ENCODE data around the gene UNKL.

UNKL gene

GRCh38 chr16:1351215-1351581 is 63.3 kb downstream of the UNKL start:
- Histone ChIP-seq H3K27ac (ENCODE audit: low read depth, low read length) (peak overlapping the region; percentile 78), H3K9ac (ENCODE audit: low read length) (peak overlapping the region; percentile 41), H3K4me1 (ENCODE audit: insufficient read depth, low read length) (peaks cover 27% of the 10 kb centered on the region), H3K9me3 (ENCODE audit: low read length) (no peaks in the 10 kb centered on the region), H3K4me3 (ENCODE audit: low read depth in 1 of 2, low read length in 2 of 2) (peak overlapping the region; percentile 92 to 97), H3K36me3 (ENCODE audit: insufficient read depth, low read length) (peaks cover 21% of the 10 kb centered on the region), H3K27me3 (ENCODE audit: control insufficient read depth in 1 of 2, insufficient read depth in 2 of 2, low read length in 2 of 2) (no peaks in the 10 kb centered on the region)

GRCh38 chr16:1350691-1351090 is 63.8 kb downstream of the UNKL start:
- Histone ChIP-seq H3K4me3 (ENCODE audit: low read depth in 1 of 2, low read length in 2 of 2) (peak overlapping the region; percentile 92 to 97), H3K27ac (ENCODE audit: low read depth, low read length) (peak overlapping the region; percentile 78), H3K9ac (ENCODE audit: low read length) (no peak overlapping the region), H3K27me3 (ENCODE audit: control insufficient read depth in 1 of 2, insufficient read depth in 2 of 2, low read length in 2 of 2) (no peaks in the 10 kb centered on the region), H3K9me3 (ENCODE audit: low read length) (no peaks in the 10 kb centered on the region), H3K36me3 (ENCODE audit: insufficient read depth, low read length) (peaks cover 21% of the 10 kb centered on the region), H3K4me1 (ENCODE audit: insufficient read depth, low read length) (peaks cover 27% of the 10 kb centered on the region)

GRCh38 chr16:1349951-1350350 is 64.6 kb downstream of the UNKL start:
- Histone ChIP-seq H3K36me3 (ENCODE audit: insufficient read depth, low read length) (peaks cover 21% of the 10 kb centered on the region), H3K4me3 (ENCODE audit: low read depth in 1 of 2, low read length in 2 of 2) (no peak overlapping the region), H3K9me3 (ENCODE audit: low read length) (no peaks in the 10 kb centered on the region), H3K27ac (ENCODE audit: low read depth, low read length) (no peak overlapping the region), H3K9ac (ENCODE audit: low read length) (no peak overlapping the region), H3K4me1 (ENCODE audit: insufficient read depth, low read length) (peaks cover 27% of the 10 kb centered on the region), H3K27me3 (ENCODE audit: control insufficient read depth in 1 of 2, insufficient read depth in 2 of 2, low read length in 2 of 2) (no peaks in the 10 kb centered on the region)

- Histone ChIP-seq H3K4me3 (ENCODE audit: low read depth in 1 of 2, low read length in 2 of 2) (no peak overlapping the region), H3K36me3 (ENCODE audit: insufficient read depth, low read length) (peaks cover 21% of the 10 kb centered on the region), H3K9me3 (ENCODE audit: low read length) (no peaks in the 10 kb centered on the region), H3K27ac (ENCODE audit: low read depth, low read length) (no peak overlapping the region), H3K9ac (ENCODE audit: low read length) (no peak overlapping the region), H3K27me3 (ENCODE audit: control insufficient read depth in 1 of 2, insufficient read depth in 2 of 2, low read length in 2 of 2) (no peaks in the 10 kb centered on the region), H3K4me1 (ENCODE audit: insufficient read depth, low read length) (peaks cover 27% of the 10 kb centered on the region)
Measured at GRCh38 chr16:1349351-1349750, 65.2 kb downstream of the UNKL start.

GRCh38 chr16:1348926-1349325 is 65.6 kb downstream of the UNKL start:
- Histone ChIP-seq H3K36me3 (ENCODE audit: insufficient read depth, low read length) (peaks cover 21% of the 10 kb centered on the region), H3K9me3 (ENCODE audit: low read length) (no peaks in the 10 kb centered on the region), H3K27me3 (ENCODE audit: control insufficient read depth in 1 of 2, insufficient read depth in 2 of 2, low read length in 2 of 2) (no peaks in the 10 kb centered on the region), H3K4me3 (ENCODE audit: low read depth in 1 of 2, low read length in 2 of 2) (no peak overlapping the region), H3K4me1 (ENCODE audit: insufficient read depth, low read length) (peaks cover 27% of the 10 kb centered on the region), H3K27ac (ENCODE audit: low read depth, low read length) (no peak overlapping the region), H3K9ac (ENCODE audit: low read length) (no peak overlapping the region)

GRCh38 chr16:1348441-1348840 is 66.1 kb downstream of the UNKL start:
- no peaks in the 10 kb centered on the region for H3K27me3 ChIP-seq (ENCODE audit: control insufficient read depth in 1 of 2, insufficient read depth in 2 of 2, low read length in 2 of 2)
- H3K9me3 ChIP-seq (ENCODE audit: low read length) = no peaks in the 10 kb centered on the region
- H3K9ac ChIP-seq (ENCODE audit: low read length) = no peak overlapping the region
- no peak overlapping the region for H3K27ac ChIP-seq (ENCODE audit: low read depth, low read length)
- peaks cover 22% of the 10 kb centered on the region for H3K4me1 ChIP-seq (ENCODE audit: insufficient read depth, low read length)
- peaks cover 21% of the 10 kb centered on the region for H3K36me3 ChIP-seq (ENCODE audit: insufficient read depth, low read length)
- no peak overlapping the region for H3K4me3 ChIP-seq (ENCODE audit: low read depth in 1 of 2, low read length in 2 of 2)

- H3K4me3 ChIP-seq (ENCODE audit: low read depth in 1 of 2, low read length in 2 of 2) = no peak overlapping the region
- H3K4me1 ChIP-seq (ENCODE audit: insufficient read depth, low read length) = peaks cover 17% of the 10 kb centered on the region
- H3K36me3 ChIP-seq (ENCODE audit: insufficient read depth, low read length) = peaks cover 21% of the 10 kb centered on the region
- H3K27ac ChIP-seq (ENCODE audit: low read depth, low read length) = no peak overlapping the region
- H3K9me3 ChIP-seq (ENCODE audit: low read length) = no peaks in the 10 kb centered on the region
- H3K9ac ChIP-seq (ENCODE audit: low read length) = no peak overlapping the region
- no peaks in the 10 kb centered on the region for H3K27me3 ChIP-seq (ENCODE audit: control insufficient read depth in 1 of 2, insufficient read depth in 2 of 2, low read length in 2 of 2)
Measured at GRCh38 chr16:1347962-1348361, 66.5 kb downstream of the UNKL start.

- Histone ChIP-seq H3K36me3 (ENCODE audit: insufficient read depth, low read length) (peaks cover 21% of the 10 kb centered on the region), H3K4me1 (ENCODE audit: insufficient read depth, low read length) (peaks cover 11% of the 10 kb centered on the region), H3K4me3 (ENCODE audit: low read depth in 1 of 2, low read length in 2 of 2) (no peak overlapping the region), H3K9me3 (ENCODE audit: low read length) (no peaks in the 10 kb centered on the region), H3K27me3 (ENCODE audit: control insufficient read depth in 1 of 2, insufficient read depth in 2 of 2, low read length in 2 of 2) (no peaks in the 10 kb centered on the region), H3K9ac (ENCODE audit: low read length) (no peak overlapping the region), H3K27ac (ENCODE audit: low read depth, low read length) (no peak overlapping the region)
Measured at GRCh38 chr16:1347286-1347855, 67.1 kb downstream of the UNKL start.

GRCh38 chr16:1346422-1347285 is 67.8 kb downstream of the UNKL start:
- peaks cover 21% of the 10 kb centered on the region for H3K36me3 ChIP-seq (ENCODE audit: insufficient read depth, low read length)
- no peak overlapping the region for H3K27ac ChIP-seq (ENCODE audit: low read depth, low read length)
- H3K4me1 ChIP-seq (ENCODE audit: insufficient read depth, low read length) = peaks cover 11% of the 10 kb centered on the region
- H3K4me3 ChIP-seq (ENCODE audit: low read depth in 1 of 2, low read length in 2 of 2) = no peak overlapping the region
- H3K9me3 ChIP-seq (ENCODE audit: low read length) = no peaks in the 10 kb centered on the region
- no peaks in the 10 kb centered on the region for H3K27me3 ChIP-seq (ENCODE audit: control insufficient read depth in 1 of 2, insufficient read depth in 2 of 2, low read length in 2 of 2)
- H3K9ac ChIP-seq (ENCODE audit: low read length) = no peak overlapping the region

- Histone ChIP-seq H3K27me3 (ENCODE audit: control insufficient read depth in 1 of 2, insufficient read depth in 2 of 2, low read length in 2 of 2) (peaks cover 0 to 4% of the 10 kb centered on the region in 2 donors), H3K4me3 (ENCODE audit: low read depth in 1 of 2, low read length in 2 of 2) (no peak overlapping the region), H3K4me1 (ENCODE audit: insufficient read depth, low read length) (peaks cover 9% of the 10 kb centered on the region), H3K9ac (ENCODE audit: low read length) (no peak overlapping the region), H3K36me3 (ENCODE audit: insufficient read depth, low read length) (peaks cover 21% of the 10 kb centered on the region), H3K27ac (ENCODE audit: low read depth, low read length) (no peak overlapping the region), H3K9me3 (ENCODE audit: low read length) (no peaks in the 10 kb centered on the region)
Measured at GRCh38 chr16:1345651-1346421, 68.7 kb downstream of the UNKL start.

- no peaks in the 10 kb centered on the region for H3K9me3 ChIP-seq (ENCODE audit: low read length)
- H3K9ac ChIP-seq (ENCODE audit: low read length) = no peak overlapping the region
- no peak overlapping the region for H3K4me3 ChIP-seq (ENCODE audit: low read depth in 1 of 2, low read length in 2 of 2)
- peaks cover 1% of the 10 kb centered on the region for H3K4me1 ChIP-seq (ENCODE audit: insufficient read depth, low read length)
- H3K27me3 ChIP-seq (ENCODE audit: control insufficient read depth in 1 of 2, insufficient read depth in 2 of 2, low read length in 2 of 2) = peaks cover 0 to 4% of the 10 kb centered on the region in 2 donors
- H3K36me3 ChIP-seq (ENCODE audit: insufficient read depth, low read length) = peaks cover 15% of the 10 kb centered on the region
- H3K27ac ChIP-seq (ENCODE audit: low read depth, low read length) = no peak overlapping the region
Measured at GRCh38 chr16:1345087-1345486, 69.4 kb downstream of the UNKL start.
